HG03571 (cell line): ENCODE results near the gene SLC38A10.

Experiments used
- ATAC-seq: cut with Tn5 transposase; IDR thresholded peaks from one replicate; pipeline ENCODE4 v1.9.1; 2021; ENCODE audit not compliant: unreplicated experiment

SLC38A10 gene

GRCh38 chr17:81210868-81211267 is 84.2 kb downstream of the SLC38A10 start:
- no peak for ATAC-seq

DNA sequence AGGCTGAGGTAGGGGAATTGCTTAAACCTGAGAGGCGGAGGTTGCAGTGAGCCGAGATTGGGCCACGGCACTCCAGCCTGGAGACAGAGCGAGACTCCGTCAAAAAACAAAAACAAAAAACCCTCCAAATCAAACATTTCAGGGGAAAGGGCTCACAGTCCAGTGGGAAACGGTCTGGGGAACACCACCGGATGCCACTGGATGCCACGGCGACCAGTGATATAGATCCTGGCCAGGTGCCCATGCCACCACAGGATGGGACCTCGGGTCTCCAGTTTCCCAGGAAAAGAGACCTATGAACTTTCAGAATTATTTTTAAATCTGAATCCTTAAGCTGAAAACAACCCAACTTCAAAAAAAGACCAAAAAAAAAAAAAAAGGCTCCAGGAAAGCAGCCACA is 84.6 kb downstream of the SLC38A10 start:
- no peak for ATAC-seq

DNA sequence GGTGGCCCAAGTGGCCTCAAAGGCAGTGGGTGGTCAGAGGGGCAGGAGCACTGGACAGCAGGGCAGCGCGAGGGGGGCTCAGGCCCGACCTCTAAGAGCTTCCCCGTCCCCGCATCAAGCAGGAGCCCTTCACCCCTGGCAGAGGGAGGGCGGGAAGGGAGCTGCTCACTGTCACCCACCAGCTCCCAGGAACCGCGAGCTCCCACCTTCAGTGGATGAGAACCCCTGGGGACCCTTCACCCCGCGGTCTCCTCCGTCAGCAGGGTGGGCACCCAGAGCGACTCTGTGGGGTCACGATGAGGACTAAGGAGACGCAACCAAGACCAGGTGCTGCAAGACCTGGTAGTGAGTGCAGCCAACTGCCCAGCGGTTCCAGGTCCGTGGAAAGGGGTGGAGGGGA is 86.0 kb downstream of the SLC38A10 start:
- no peak for ATAC-seq

DNA sequence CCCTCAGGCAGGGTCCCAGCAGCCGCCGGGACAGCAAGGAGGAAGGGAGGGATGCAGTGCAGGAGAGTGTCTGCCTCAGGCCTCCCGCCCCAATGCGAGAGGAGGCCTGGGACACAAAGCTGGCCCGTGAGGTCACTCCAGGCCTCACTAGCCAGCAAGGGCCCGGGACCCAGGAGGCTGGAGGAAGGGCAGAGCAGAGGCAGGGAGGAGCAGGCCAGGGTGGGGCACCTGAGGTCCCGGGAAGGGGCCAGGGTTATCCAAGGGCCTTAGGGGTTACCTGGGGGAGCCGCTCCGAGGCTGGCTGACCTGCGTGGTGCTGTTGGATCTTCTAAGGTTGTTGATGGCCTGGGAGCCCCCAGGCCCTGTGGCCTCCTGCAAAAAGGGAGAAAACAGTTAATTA is 86.5 kb downstream of the SLC38A10 start:
- no peak for ATAC-seq

- ATAC-seq = no peak
These were observed 87.2 kb downstream of the SLC38A10 start for GRCh38 chr17:81207610-81208581.

DNA sequence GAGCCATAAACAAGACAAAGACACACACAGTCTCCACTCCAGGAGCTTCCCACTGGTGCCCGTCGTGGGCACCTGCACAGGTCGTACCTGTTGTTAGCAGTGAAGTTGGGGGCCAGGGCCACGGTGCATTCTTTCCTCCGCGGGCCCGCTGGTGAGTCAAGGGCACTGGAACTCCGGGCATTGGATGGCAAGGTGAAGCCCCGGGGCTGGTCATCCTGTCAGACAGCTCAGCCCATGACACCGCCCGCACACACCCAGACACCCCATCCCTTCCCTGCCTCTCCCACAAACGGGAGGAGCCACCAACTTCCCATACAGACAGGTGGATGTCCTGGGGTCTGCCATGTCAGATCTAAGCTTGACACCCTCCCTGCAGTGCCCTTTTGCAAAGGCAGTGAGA is 88.5 kb downstream of the SLC38A10 start:
- no peak for ATAC-seq

- no peak for ATAC-seq
These were observed 88.9 kb downstream of the SLC38A10 start for GRCh38 chr17:81206166-81206565.

DNA sequence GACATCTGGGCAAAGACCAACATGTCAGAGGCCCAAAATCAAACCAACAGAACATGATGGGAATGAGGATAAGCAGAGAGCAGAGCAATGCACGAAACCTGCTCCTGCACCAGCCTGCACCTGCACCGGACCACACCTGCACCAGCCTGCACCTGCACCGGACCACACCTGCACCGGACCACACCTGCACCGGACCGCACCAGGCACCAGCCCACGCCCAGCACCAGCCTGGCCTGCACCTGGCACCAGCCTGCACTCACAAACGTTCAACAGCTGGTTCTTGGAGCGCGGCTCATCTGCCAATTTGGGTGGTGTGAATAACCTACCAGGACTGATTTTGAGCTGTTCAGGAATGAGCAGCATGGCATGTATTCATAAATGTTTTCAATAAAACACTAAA is 90.5 kb downstream of the SLC38A10 start:
- no peak for ATAC-seq

DNA sequence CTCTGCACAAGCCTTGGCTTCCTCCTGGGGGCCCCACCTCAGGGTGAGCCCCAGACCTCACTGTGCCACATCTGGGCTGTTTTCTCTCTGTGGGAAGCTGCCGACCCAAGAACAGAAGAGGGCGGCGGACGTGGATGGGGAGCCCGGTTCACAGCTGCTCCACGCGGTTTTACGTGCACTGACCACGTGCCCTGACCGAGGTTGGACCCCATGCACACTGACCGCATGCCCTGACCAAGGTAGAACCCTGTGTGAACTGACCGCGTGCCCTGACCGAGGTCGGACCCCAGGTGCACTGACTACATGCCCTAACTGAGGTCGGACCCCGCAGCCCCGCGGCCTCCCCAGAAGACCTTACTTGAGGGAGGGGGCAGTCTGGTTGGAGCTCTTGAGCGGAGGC is 92.0 kb downstream of the SLC38A10 start:
- no peak for ATAC-seq

GRCh38 chr17:81202318-81202717 is 92.8 kb downstream of the SLC38A10 start:
- no peak for ATAC-seq

DNA sequence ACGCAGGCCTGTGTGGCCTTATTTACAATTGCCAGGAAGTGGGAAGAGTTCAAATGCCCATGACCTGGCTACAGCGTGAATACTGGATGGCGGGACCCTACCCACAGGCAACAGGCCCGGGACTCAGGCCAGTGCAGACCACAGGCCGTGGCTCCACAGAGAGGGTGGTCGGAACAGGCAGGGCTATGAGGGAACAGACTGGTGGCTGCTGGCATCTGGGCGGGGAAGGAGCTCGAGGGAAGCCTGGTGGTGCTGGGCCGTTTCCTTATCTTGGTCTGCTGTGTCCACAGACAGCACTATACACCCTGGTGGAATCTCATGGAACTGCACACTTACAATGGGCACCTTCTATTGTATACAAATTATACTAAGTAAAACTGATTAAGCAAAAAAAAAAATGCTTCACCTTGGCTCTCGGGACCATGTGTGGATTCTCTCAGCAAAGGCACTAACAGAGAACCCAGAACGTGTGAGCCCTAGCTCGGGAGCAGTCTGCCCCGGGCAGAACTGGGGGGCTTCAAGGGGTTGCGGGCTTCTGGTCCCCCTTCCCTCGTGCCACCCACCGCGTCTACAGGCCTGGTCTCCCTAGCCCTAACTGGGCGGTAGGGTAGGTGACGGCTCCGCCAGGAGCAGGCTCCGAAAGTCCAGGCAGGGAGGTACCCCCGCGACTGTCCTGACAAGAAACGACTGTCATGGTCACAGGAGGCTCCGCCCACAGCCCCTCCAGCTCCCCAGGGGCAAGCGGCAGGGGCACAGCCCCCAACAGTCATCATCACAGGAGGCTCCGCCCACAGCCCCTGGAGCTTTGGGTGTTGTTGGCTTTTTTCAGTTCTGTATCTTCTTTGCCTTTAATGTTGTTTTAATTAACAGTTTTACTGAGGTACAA is 94.2 kb downstream of the SLC38A10 start:
- no peak for ATAC-seq

GRCh38 chr17:81200201-81200600 is 94.9 kb downstream of the SLC38A10 start:
- ATAC-seq = no peak

DNA sequence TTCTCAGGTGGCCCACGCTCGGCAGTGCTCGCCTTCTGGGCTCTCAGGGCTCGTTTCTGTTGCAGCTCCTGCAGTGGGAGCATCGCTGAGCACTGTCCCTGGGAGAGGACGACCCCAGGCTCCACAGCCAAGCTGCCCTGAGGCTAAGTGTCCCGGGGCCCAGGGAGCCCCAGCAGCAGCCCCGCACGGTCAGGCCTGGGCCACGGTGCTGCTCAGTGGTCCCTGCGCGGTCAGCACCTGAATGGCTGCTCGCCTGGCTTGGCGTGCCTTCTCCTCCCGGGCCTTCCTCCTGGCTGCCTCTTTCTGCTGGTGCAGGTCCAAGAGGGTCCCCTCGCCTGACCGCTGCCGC is 95.7 kb downstream of the SLC38A10 start:
- no peak for ATAC-seq

DNA sequence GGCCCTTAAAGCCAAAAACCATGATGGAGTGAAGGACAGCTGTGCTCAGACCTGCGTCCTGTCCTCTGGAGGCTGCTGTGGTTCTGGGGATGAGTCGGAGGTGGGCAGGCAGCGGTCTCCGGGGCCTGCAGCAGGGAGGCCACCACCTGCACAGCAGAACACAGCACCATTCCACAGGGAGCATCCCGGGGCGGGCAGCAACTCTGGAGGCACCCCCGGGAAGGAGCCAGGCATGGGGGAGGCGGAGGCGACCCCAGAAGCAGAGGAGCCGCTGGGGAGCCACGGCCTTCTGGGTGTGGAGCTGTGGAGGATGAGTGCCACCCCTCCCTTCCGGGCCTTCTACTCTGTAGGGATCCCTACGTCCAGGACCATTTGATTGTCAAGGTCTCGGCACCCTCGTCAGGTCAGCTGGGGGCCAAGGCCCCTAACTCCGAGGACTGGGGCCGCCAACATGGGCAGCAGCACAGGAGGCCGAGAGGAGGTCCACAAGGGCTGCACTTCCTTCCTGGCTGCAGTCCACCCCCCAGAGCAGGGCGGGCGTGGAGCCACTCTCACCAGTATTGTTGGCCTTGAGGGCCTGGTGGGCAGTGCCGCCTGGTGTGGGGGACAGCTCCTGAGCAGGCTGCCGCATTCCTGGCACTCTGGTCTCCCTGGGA is 96.2 kb downstream of the SLC38A10 start:
- no peak for ATAC-seq

GRCh38 chr17:81197831-81198490 is 97.1 kb downstream of the SLC38A10 start:
- ATAC-seq = no peak

DNA sequence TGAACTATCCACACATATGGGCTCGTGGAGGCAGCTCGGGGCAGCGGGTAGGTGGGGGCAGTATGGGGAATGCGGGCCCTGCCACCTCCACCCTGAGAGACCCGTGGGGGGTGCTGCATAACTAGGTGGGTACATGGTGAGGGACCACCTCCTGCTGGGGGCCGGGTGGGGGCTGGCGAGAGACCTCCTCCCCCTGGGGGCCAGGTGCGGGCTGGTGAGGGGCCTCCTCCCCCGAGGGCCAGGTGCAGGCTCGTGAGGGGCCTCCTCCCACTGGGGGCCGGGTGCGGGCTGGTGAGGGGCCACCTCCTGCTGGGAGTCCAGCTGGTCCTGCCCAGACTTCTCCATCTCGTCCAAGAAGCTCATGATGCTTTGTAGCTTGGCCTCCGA is 97.7 kb downstream of the SLC38A10 start:
- ATAC-seq = no peak

DNA sequence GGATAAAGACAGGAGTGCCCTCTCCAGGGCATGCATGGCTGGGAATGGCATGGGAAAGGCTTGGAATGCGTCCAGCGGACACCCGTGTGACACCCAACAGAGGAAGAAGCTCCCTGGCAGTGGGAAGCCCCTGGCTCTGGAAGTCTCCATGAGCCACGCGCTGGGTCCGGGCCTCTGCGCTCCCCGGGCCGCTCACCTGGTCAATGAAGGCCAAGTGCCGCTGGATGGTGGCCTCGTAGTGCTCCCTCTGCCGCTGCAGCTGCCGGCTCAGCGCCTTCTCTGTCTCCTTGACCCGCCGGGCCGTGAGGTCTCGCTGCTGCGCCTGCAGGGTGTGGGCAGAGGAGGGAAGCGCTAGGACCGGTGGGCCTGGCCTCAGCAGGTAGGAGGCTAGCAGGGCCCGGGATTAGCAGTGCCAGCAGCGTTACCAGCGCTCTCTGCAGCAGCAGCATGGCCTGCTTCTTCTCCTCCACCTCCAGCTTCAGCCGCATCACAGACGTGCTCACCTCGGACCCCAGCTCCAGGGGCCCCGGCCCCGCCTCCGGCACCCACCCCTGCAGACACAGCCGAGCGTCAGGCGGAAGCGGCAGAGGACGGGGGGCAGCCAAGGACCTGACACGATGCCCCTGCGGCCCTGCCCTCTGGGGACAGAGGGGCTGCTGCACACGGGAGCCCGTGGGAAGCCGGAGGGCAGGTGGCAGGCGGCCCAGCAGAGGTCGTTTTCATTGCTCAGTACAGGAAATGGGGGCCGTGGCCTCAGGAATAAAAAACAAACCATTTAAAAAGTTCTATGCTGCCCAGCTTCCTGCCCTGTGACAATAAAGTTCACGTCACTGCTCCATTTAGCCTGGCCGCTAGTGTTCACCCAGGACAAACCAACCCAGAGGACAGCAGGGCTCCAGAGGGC is 98.3 kb downstream of the SLC38A10 start:
- ATAC-seq = no peak

DNA sequence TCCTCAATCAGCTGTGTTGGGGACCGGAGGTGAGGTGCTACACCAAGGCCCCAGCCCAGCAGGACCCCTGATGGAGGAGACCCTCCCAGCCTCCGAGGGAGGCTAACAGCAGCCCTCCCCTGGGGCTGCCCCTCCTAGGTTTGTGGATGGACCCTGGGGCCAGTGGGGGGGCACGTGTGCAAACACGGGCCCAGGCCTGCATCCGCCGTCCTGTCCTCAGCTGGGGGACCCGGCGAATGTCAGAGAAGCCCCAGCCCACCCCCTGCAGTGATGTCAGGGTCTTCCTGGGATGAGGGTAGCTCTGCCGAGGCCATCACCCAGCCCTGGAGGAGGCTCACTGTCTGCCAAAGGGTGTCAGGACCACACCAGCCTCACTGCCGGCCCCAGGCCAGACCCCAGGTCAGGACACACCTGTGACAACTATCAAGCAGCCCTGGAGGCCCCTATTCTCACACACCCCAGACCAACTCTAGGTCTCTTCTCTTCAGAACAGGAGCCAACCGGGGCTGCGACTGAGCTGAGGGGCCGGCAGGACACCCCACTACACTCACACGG is 99.1 kb downstream of the SLC38A10 start:
- no peak for ATAC-seq
